ENCODE results near the gene LYZL1. TPM values are rescaled to one million over a fixed set of nuclear protein-coding genes. Genes with fewer than 3 reads are reported as not detected.
"Not testable (repeated sequence)": the region's sequence is repeated elsewhere in the genome, so short reads cannot be mapped to it uniquely, and the experiment has no call there.

Gene LYZL1
- total RNA-seq, 2 experiments from 2014 or later, result not detected

- H3K9me3 Mint-ChIP-seq, result no peaks in the 10 kb centered on the region
- ChIA-PET POLR2A (no interaction called here), CTCF (no interaction called here)
- ATAC-seq (no peak), DNase-seq (no peak)
- no peak overlapping the region for H3K27ac Mint-ChIP-seq
- peaks cover 12% of the 10 kb centered on the region for H3K27me3 Mint-ChIP-seq
- TF ChIP-seq, protein P1, sequence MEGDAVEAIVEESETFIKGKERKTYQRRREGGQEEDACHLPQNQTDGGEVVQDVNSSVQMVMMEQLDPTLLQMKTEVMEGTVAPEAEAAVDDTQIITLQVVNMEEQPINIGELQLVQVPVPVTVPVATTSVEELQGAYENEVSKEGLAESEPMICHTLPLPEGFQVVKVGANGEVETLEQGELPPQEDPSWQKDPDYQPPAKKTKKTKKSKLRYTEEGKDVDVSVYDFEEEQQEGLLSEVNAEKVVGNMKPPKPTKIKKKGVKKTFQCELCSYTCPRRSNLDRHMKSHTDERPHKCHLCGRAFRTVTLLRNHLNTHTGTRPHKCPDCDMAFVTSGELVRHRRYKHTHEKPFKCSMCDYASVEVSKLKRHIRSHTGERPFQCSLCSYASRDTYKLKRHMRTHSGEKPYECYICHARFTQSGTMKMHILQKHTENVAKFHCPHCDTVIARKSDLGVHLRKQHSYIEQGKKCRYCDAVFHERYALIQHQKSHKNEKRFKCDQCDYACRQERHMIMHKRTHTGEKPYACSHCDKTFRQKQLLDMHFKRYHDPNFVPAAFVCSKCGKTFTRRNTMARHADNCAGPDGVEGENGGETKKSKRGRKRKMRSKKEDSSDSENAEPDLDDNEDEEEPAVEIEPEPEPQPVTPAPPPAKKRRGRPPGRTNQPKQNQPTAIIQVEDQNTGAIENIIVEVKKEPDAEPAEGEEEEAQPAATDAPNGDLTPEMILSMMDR (IDR thresholded peaks at IDR 0.05), result no peak
- no peaks in the 10 kb centered on the region for H3K36me3 Mint-ChIP-seq (ENCODE audit: low read depth)
- no peak overlapping the region for H3K4me3 Mint-ChIP-seq
- peaks cover 6% of the 10 kb centered on the region for H3K4me1 Mint-ChIP-seq (ENCODE audit: low read depth)
- intact Hi-C loops (cut with micrococcal nuclease), result no loop called here
Measured at GRCh38 chr10:29319205-29319781, 30.4 kb downstream of the LYZL1 start.

DNA sequence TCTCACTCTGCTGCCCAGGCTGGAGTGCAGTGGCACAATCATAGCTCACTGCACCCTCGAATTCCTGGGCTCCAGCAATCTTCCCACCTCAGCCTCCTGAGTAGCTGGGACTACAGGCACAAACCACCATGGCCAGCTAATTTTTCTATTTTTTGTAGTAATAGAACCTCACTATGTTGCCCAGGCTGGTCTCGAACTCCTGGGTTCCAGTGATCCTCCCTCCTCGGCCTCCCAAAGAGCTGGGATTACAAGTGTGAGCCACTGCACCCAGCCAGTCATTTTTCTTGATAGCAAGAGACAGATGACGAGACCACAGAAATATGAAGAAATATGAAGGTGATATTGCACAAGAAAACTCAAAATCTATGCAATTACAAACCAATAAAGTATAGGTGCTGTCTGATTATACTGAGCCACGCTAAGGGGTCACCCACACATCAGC lies 31.8 kb downstream of the LYZL1 start:
- H3K4me3 Mint-ChIP-seq; DNase-seq; ATAC-seq; H3K4me1 Mint-ChIP-seq (ENCODE audit: low read depth); H3K9me3 Mint-ChIP-seq; intact Hi-C loops (cut with micrococcal nuclease); CTCF ChIA-PET; POLR2A ChIA-PET; H3K36me3 Mint-ChIP-seq (ENCODE audit: low read depth); H3K27ac Mint-ChIP-seq: not testable (repeated sequence)
- H3K27me3 Mint-ChIP-seq, result peaks cover 12% of the 10 kb centered on the region

- no peak for ATAC-seq
- Mint-ChIP-seq H3K4me3 (no peak overlapping the region), H3K9me3 (no peaks in the 10 kb centered on the region), H3K27me3 (peaks cover 12% of the 10 kb centered on the region), H3K27ac (no peak overlapping the region), H3K4me1 (ENCODE audit: low read depth) (peaks cover 6% of the 10 kb centered on the region), H3K36me3 (ENCODE audit: low read depth) (no peaks in the 10 kb centered on the region)
- DNase-seq, result no peak
- intact Hi-C loops (cut with micrococcal nuclease), result no loop called here
- POLR2A ChIA-PET, result no interaction called here
- CTCF ChIA-PET, result no interaction called here
- TF ChIP-seq, protein P1 (IDR thresholded peaks at IDR 0.05), result no peak
Measured at GRCh38 chr10:29321656-29322055, 32.8 kb downstream of the LYZL1 start.

GRCh38 chr10:29322918-29323317 lies 34.0 kb downstream of the LYZL1 start:
- no peak for ATAC-seq
- Mint-ChIP-seq H3K27ac (no peak overlapping the region), H3K4me3 (no peak overlapping the region), H3K4me1 (ENCODE audit: low read depth) (peaks cover 6% of the 10 kb centered on the region), H3K27me3 (peaks cover 12% of the 10 kb centered on the region), H3K36me3 (ENCODE audit: low read depth) (no peaks in the 10 kb centered on the region), H3K9me3 (no peaks in the 10 kb centered on the region)
- ChIA-PET POLR2A (no interaction called here), CTCF (no interaction called here)
- intact Hi-C loops (cut with micrococcal nuclease), result no loop called here
- TF ChIP-seq, protein P1 (IDR thresholded peaks at IDR 0.05), result no peak
- DNase-seq, result no peak

GRCh38 chr10:29323367-29323766 lies 34.5 kb downstream of the LYZL1 start:
- TF ChIP-seq, protein P1 (IDR thresholded peaks at IDR 0.05), result no peak
- POLR2A ChIA-PET, result no interaction called here
- peaks cover 14% of the 10 kb centered on the region for H3K27me3 Mint-ChIP-seq
- H3K4me3 Mint-ChIP-seq, result no peak overlapping the region
- intact Hi-C loops (cut with micrococcal nuclease), result no loop called here
- no peaks in the 10 kb centered on the region for H3K9me3 Mint-ChIP-seq
- H3K36me3 Mint-ChIP-seq (ENCODE audit: low read depth), result no peaks in the 10 kb centered on the region
- ATAC-seq (no peak), DNase-seq (no peak)
- CTCF ChIA-PET, result no interaction called here
- H3K4me1 Mint-ChIP-seq (ENCODE audit: low read depth), result peaks cover 2% of the 10 kb centered on the region
- H3K27ac Mint-ChIP-seq, result no peak overlapping the region

Data from activated CD8-positive, alpha-beta T cell treated with anti-CD3 and anti-CD28 coated beads for 36 hours (primary cell).